ENCODE data around the gene NBAS.

GRCh38 chr2:15432642-15433256 is 128.4 kb downstream of the NBAS start:
- TF ChIP-seq CTCF (IDR thresholded peaks at IDR 0.05) (no peak), EP300 (IDR thresholded peaks at IDR 0.05; ENCODE audit: borderline replicate concordance in 1 of 2, low read depth in 1 of 2, low read length in 1 of 2) (no peak), YY1 (IDR thresholded peaks at IDR 0.05; ENCODE audit: low read depth) (no peak), POLR2AphosphoS5 (IDR thresholded peaks at IDR 0.05; ENCODE audit: low read depth, low read length) (no peak), FOSL2 (IDR thresholded peaks at IDR 0.05; ENCODE audit: borderline replicate concordance, low read depth) (no peak), EZH2phosphoT487 (IDR thresholded peaks at IDR 0.05; ENCODE audit: borderline replicate concordance, low read depth) (no peak), FOXJ3 (CRISPR knock-in tag; IDR thresholded peaks at IDR 0.05) (no peak)

Data from SK-N-SH (cell line).